Stomach (tissue), 9 donors: ENCODE results near the gene PLCE1. TPM values are rescaled to one million over a fixed set of nuclear protein-coding genes. Genes with fewer than 3 reads are reported as not detected.

Experiments
- DNase-seq, 2 donors: peaks; one replicate each; pipeline versions ENCODE4 v3.0.0 to v3.0.0-alpha.2; 2013 to 2019
- H3K27ac ChIP-seq, 5 donors: fragments of 200-600 bp in 4 of 5; sonication (generic) in 4 of 5; one replicate each; pipeline ENCODE4 v1.5.1; 2013 to 2019; ENCODE audit warnings: mild to moderate bottlenecking in 1 of 5, moderate library complexity in 1 of 5
- H3K27me3 ChIP-seq, 3 donors: fragments of 200-600 bp; sonication (generic); one replicate each; pipeline ENCODE4 v1.5.1; 2017 to 2019; ENCODE audit warnings: mixed run types in 1 of 3
- H3K36me3 ChIP-seq, 4 donors: fragments of 200-600 bp; sonication (generic); 1 replicate in 3 of 4; 2 replicates in 1 of 4; pipeline ENCODE4 v1.5.1; 2016 to 2019
- H3K4me1 ChIP-seq, 4 donors: fragments of 200-600 bp; sonication (generic); one replicate each; pipeline ENCODE4 v1.5.1; 2016 to 2019
- H3K4me3 ChIP-seq, 4 donors: fragments of 200-600 bp; sonication (generic) in 3 of 4; one replicate each; pipeline ENCODE4 v1.5.1; 2016 to 2019; ENCODE audit warnings: mild to moderate bottlenecking in 1 of 4
- H3K9me3 ChIP-seq, 4 donors: fragments of 200-600 bp; sonication (generic); one replicate each; pipeline ENCODE4 v1.5.1; 2016 to 2019
- EP300 ChIP-seq: sonication (generic); formaldehyde crosslinking; IDR thresholded peaks from one replicate; pipeline ENCODE4 v1.6.1; 2017; ENCODE audit warnings: antibody characterized with exemption
- POLR2A ChIP-seq, 4 donors: fragments of 450-650 bp; IDR thresholded peaks; one replicate each; pipeline ENCODE4 v1.6.1; 2016; ENCODE audit warnings: antibody characterized with exemption in 4 of 4, control low read depth in 2 of 4, mild to moderate bottlenecking in 1 of 4, moderate library complexity in 1 of 4
- POLR2AphosphoS5 ChIP-seq, 3 donors: sonication (generic); formaldehyde crosslinking; IDR thresholded peaks; one replicate each; pipeline ENCODE4 v1.6.1; 2016; ENCODE audit warnings: antibody characterized with exemption in 3 of 3
- WGBS, 5 donors: extraction: QIAGEN DNeasy Blood & Tissue Kit in 3 of 5; methylation state at CpG; one replicate each; pipeline versions ENCODE4 v1.1.5 to v1.1.7; 2013 to 2018; 5-methylcytosine and 5-hydroxymethylcytosine counted together
- intact Hi-C: fragments of 100-400 bp; cut with DNase I; formaldehyde crosslinking; loops from one replicate; pipeline ENCODE4 v1.15.1; 2023; ENCODE audit warnings: low total_unique reads
- polyA plus RNA-seq, 3 donors: library from polyadenylated mRNA; stranded (reverse); fragments of 200-250 nt; gene quantifications; one replicate each; pipeline ENCODE4 v1.2.3, GENCODE V29; 2013
- total RNA-seq, 5 donors: library from RNA; depleted of rRNA; stranded (reverse); fragments of >200 nt; gene quantifications; one replicate each; pipeline versions ENCODE4 v1.1.0 to v1.2.3, GENCODE V29; 2014 to 2016
- TF ChIP-seq, protein P1 (sequence below), 7 experiments: fragments of 450-650 bp in 4 of 7; fragments of 200-600 bp in 3 of 7; sonication (generic) in 3 of 7; IDR thresholded peaks; one replicate each; pipeline ENCODE4 v1.5.1; 2016 to 2019; ENCODE audit warnings: antibody characterized with exemption in 7 of 7, control low read depth in 2 of 7, mild to moderate bottlenecking in 1 of 7
- donor health status: healthy with polysubstance abuse.
- donor health status: Bipolar disorder and iron deficiency.
- donor health status: healthy.

PLCE1 gene
- total and polyA plus RNA-seq, 8 donors: 0.98 to 25.5 (median 14.2) TPM

DNA sequence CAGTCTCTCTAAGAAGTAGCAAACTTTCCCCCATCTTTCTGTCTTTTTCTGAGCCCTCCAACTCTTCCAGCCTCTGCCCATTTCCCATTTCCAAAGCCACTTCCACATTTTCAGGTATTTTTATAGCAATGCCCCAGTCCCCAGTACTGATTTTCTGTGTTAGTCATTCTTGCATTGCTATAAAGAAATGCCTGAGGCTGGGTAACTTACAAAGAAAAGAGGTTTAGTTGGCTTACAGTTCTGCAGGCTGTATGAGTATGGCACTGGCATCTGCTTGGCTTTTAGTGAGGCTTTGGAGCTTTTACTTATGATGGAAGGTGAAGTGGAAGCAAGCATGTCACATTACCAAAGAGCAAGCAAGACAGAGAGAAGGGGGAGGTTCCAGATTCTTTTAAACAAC, 17.2 kb downstream of the PLCE1 start:
- no peak overlapping the region for H3K4me3 ChIP-seq
- no peaks in the 10 kb centered on the region for H3K27me3 ChIP-seq
- no peak overlapping the region for H3K27ac ChIP-seq
- no peaks in the 10 kb centered on the region for H3K9me3 ChIP-seq
- intact Hi-C loops: no loop called here
- peaks cover 0 to 36% (median 21%) of the 10 kb centered on the region in 4 donors for H3K4me1 ChIP-seq
- no peaks in the 10 kb centered on the region for H3K36me3 ChIP-seq
- DNase-seq: no peak
- TF ChIP-seq EP300 (no peak), POLR2AphosphoS5 (IDR thresholded peaks at IDR 0.05) (no peak), POLR2A (IDR thresholded peaks at IDR 0.05) (no peak)
- TF ChIP-seq, protein P1, sequence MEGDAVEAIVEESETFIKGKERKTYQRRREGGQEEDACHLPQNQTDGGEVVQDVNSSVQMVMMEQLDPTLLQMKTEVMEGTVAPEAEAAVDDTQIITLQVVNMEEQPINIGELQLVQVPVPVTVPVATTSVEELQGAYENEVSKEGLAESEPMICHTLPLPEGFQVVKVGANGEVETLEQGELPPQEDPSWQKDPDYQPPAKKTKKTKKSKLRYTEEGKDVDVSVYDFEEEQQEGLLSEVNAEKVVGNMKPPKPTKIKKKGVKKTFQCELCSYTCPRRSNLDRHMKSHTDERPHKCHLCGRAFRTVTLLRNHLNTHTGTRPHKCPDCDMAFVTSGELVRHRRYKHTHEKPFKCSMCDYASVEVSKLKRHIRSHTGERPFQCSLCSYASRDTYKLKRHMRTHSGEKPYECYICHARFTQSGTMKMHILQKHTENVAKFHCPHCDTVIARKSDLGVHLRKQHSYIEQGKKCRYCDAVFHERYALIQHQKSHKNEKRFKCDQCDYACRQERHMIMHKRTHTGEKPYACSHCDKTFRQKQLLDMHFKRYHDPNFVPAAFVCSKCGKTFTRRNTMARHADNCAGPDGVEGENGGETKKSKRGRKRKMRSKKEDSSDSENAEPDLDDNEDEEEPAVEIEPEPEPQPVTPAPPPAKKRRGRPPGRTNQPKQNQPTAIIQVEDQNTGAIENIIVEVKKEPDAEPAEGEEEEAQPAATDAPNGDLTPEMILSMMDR (IDR thresholded peaks at IDR 0.05): no peak

DNA sequence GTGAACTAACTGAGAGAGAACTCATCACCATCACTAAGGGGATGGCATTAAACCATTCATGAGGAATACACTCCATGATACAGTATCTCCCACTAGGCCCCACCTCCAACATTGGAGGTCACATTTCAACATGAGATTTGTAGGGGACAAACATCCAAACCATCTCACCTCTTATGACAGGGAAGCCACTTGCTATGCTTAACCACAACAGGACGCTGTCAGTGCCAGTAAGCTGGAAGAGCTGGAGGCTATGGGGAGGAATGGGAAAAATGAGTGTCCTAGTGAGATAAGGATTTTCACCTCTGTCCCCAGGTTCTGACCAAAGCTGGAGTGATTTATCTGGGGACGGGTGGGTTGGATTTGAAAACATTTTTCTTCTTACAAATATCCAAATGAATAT, 17.6 kb downstream of the PLCE1 start:
- no peak overlapping the region for H3K4me3 ChIP-seq
- H3K4me1 ChIP-seq: peaks cover 0 to 32% (median 20%) of the 10 kb centered on the region in 4 donors
- 81 to 89% (median 83%) methylated on average over 2 of the region's 2 CpGs for WGBS, 5 donors
- no peaks in the 10 kb centered on the region for H3K9me3 ChIP-seq
- no peaks in the 10 kb centered on the region for H3K36me3 ChIP-seq
- no peaks in the 10 kb centered on the region for H3K27me3 ChIP-seq
- intact Hi-C loops: no loop called here
- no peak for DNase-seq
- TF ChIP-seq POLR2AphosphoS5 (IDR thresholded peaks at IDR 0.05) (no peak), POLR2A (IDR thresholded peaks at IDR 0.05) (no peak), EP300 (no peak)
- TF ChIP-seq, protein P1 (IDR thresholded peaks at IDR 0.05): no peak
- peak overlapping the region in 1 of 5 donors; percentile 7 for H3K27ac ChIP-seq

DNA sequence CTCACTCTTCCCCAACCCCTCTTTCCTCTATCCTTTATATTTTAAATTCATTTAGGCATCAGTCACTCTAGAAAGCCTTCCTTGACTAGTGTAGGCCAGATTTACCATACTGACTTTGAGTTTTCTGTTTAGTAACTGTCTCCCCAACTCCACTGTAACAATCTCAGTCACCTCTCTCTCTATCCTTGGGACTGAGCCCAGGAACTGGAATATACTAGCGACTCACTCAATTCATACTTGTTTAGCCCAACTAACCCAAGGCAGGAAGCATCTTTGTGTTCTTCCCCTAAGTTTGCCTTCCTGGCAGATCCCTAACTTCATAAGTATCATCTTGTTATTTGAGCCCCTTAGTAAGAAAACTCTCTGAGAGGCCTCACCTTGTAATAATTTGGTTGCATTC, 19.1 kb downstream of the PLCE1 start:
- no peaks in the 10 kb centered on the region for H3K9me3 ChIP-seq
- no peak for DNase-seq
- H3K4me1 ChIP-seq: peaks cover 0 to 22% (median 13%) of the 10 kb centered on the region in 4 donors
- H3K27ac ChIP-seq: peak overlapping the region; percentile 35 to 50 (median 44)
- no peaks in the 10 kb centered on the region for H3K27me3 ChIP-seq
- TF ChIP-seq POLR2A (IDR thresholded peaks at IDR 0.05): no peak
- TF ChIP-seq, protein P1 (IDR thresholded peaks at IDR 0.05): no peak
- TF ChIP-seq POLR2AphosphoS5 (IDR thresholded peaks at IDR 0.05): no peak
- no peaks in the 10 kb centered on the region for H3K36me3 ChIP-seq
- intact Hi-C loops: no loop called here
- 63 to 78% (median 68%) methylated on average over 1 of the region's 1 CpG for WGBS, 5 donors
- H3K4me3 ChIP-seq: no peak overlapping the region

DNA sequence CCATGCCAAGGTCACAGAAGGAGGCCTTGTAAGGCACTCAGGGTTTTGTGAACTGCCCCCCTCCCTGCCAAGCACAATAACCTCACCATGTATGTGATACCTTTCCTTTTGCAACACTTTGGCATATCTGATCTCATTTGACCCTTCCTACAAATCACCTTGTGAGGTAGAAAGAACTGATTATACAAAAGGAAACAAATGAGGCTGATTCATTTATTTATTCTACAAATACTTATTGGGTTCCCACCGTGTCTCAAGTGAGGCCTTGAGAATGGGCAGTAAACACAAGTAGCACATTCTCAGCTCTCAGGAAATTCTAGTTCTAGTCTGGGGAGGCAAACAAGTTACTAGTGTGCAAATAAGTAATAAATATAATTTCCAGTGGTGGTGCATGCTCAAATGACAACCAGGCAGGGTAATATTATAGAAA, 19.6 kb downstream of the PLCE1 start:
- TF ChIP-seq POLR2A (IDR thresholded peaks at IDR 0.05) (no peak), POLR2AphosphoS5 (IDR thresholded peaks at IDR 0.05) (peak in 1 of 3 donors; percentile 28)
- peak in 1 of 2 donors; percentile 71 for DNase-seq
- peak overlapping the region; percentile 35 to 50 (median 44) for H3K27ac ChIP-seq
- no peaks in the 10 kb centered on the region for H3K27me3 ChIP-seq
- WGBS, 5 donors: 21 to 62% (median 27%) methylated on average over 1 of the region's 1 CpG
- H3K4me1 ChIP-seq: peaks cover 0 to 18% (median 12%) of the 10 kb centered on the region in 4 donors
- intact Hi-C loops: no loop called here
- no peaks in the 10 kb centered on the region for H3K9me3 ChIP-seq
- no peak overlapping the region for H3K4me3 ChIP-seq
- no peaks in the 10 kb centered on the region for H3K36me3 ChIP-seq

DNA sequence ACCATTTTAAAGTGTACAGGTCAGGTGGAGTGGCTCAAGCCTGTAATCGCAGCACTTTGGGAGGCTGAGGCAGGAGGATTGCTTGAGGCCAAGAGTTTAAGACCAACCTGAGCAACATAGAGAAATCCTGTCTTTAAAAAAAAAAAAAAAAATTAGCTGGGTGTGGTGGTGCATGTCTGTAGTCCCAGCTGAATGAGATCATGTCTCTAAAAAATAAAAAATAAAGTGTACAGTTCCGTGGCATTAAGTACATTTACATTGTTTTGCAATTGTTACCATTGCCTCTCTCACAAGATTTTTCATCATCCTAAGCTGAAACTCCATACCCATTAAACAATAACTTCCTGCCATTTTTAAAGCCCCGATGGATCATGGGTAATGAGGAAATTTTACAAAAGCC, 20.6 kb downstream of the PLCE1 start:
- intact Hi-C loops: no loop called here
- no peak overlapping the region for H3K4me3 ChIP-seq
- no peaks in the 10 kb centered on the region for H3K9me3 ChIP-seq
- peak overlapping the region in 2 of 5 donors; percentile 30 to 43 for H3K27ac ChIP-seq
- H3K4me1 ChIP-seq: peaks cover 0 to 14% (median 10%) of the 10 kb centered on the region in 4 donors
- H3K36me3 ChIP-seq: no peaks in the 10 kb centered on the region
- DNase-seq: no peak
- H3K27me3 ChIP-seq: no peaks in the 10 kb centered on the region
- 89 to 95% (median 91%) methylated on average over 3 of the region's 3 CpGs for WGBS, 5 donors
- TF ChIP-seq EP300 (no peak), POLR2AphosphoS5 (IDR thresholded peaks at IDR 0.05) (no peak), POLR2A (IDR thresholded peaks at IDR 0.05) (no peak)
- TF ChIP-seq, protein P1 (IDR thresholded peaks at IDR 0.05): no peak
